NT2/D1 (cell line): ENCODE results near the gene CDKL4.

Experiments
- DNase-seq: peaks from one replicate; pipeline ENCODE4 v3.0.0-alpha.2; 2011; ENCODE audit warnings: low read depth, low spot score
- H3K27me3 ChIP-seq: 2 replicates; pipeline ENCODE4 v1.6.0; 2011; ENCODE audit warnings: mild to moderate bottlenecking; ENCODE audit not compliant: insufficient read length, insufficient read depth
- H3K36me3 ChIP-seq: 2 replicates; pipeline ENCODE4 v1.6.1; 2011; ENCODE audit warnings: mild to moderate bottlenecking, low read length, mixed read lengths; ENCODE audit not compliant: insufficient read depth, insufficient read length
- H3K4me1 ChIP-seq: 2 replicates; pipeline ENCODE4 v1.5.1; 2011; ENCODE audit not compliant: insufficient read depth, insufficient read length
- H3K4me3 ChIP-seq: 2 replicates; pipeline ENCODE4 v1.5.1; 2011; ENCODE audit warnings: low read depth; ENCODE audit not compliant: insufficient read length
- H3K9ac ChIP-seq: 2 replicates; pipeline ENCODE4 v1.6.0; 2011; ENCODE audit warnings: low read depth; ENCODE audit not compliant: insufficient read length
- H3K9me3 ChIP-seq: 2 replicates; pipeline ENCODE4 v1.5.1; 2011; ENCODE audit warnings: mild to moderate bottlenecking, low read length; ENCODE audit not compliant: insufficient read depth
- SUZ12 ChIP-seq: IDR thresholded peaks from 2 replicates; pipeline ENCODE4 v1.6.1; 2011; ENCODE audit not compliant: insufficient read length, insufficient read depth; ENCODE audit errors: extremely low read depth
- YY1 ChIP-seq: IDR thresholded peaks from 2 replicates; pipeline ENCODE4 v1.6.1; 2011; ENCODE audit not compliant: insufficient read length, insufficient read depth
- ZNF274 ChIP-seq: IDR thresholded peaks from 2 replicates; pipeline ENCODE4 v1.6.1; 2011; ENCODE audit warnings: mild to moderate bottlenecking, low read depth, low read length

The CDKL4 gene

GRCh38 chr2:39135690-39136259 is 108.0 kb downstream of the CDKL4 start:
- Histone ChIP-seq H3K9me3 (no peaks in the 10 kb centered on the region), H3K9ac (no peak overlapping the region), H3K27me3 (no peaks in the 10 kb centered on the region), H3K4me3 (no peak overlapping the region), H3K36me3 (no peaks in the 10 kb centered on the region), H3K4me1 (no peaks in the 10 kb centered on the region)
- no peak for TF ChIP-seq YY1
- TF ChIP-seq SUZ12, result no peak
- no peak for TF ChIP-seq ZNF274
- DNase-seq, result no peak

GRCh38 chr2:39133215-39133851 is 110.4 kb downstream of the CDKL4 start:
- TF ChIP-seq SUZ12, result no peak
- no peak for TF ChIP-seq ZNF274
- TF ChIP-seq YY1, result no peak
- Histone ChIP-seq H3K9ac (no peak overlapping the region), H3K36me3 (no peaks in the 10 kb centered on the region), H3K4me3 (no peak overlapping the region), H3K27me3 (no peaks in the 10 kb centered on the region), H3K4me1 (no peaks in the 10 kb centered on the region), H3K9me3 (no peaks in the 10 kb centered on the region)
- DNase-seq, result no peak

- Histone ChIP-seq H3K4me1 (no peaks in the 10 kb centered on the region), H3K36me3 (no peaks in the 10 kb centered on the region), H3K4me3 (no peak overlapping the region), H3K9me3 (no peaks in the 10 kb centered on the region), H3K27me3 (no peaks in the 10 kb centered on the region), H3K9ac (no peak overlapping the region)
- TF ChIP-seq YY1 (no peak), ZNF274 (no peak), SUZ12 (no peak)
- DNase-seq, result no peak
Measured at GRCh38 chr2:39128919-39129391, 114.8 kb downstream of the CDKL4 start.

- no peak overlapping the region for H3K4me3 ChIP-seq
- no peak for DNase-seq
- H3K9me3 ChIP-seq, result no peaks in the 10 kb centered on the region
- TF ChIP-seq SUZ12, result no peak
- no peak for TF ChIP-seq YY1
- TF ChIP-seq ZNF274, result no peak
- H3K27me3 ChIP-seq, result no peaks in the 10 kb centered on the region
- H3K9ac ChIP-seq, result no peak overlapping the region
- no peaks in the 10 kb centered on the region for H3K36me3 ChIP-seq
- no peaks in the 10 kb centered on the region for H3K4me1 ChIP-seq
Measured at GRCh38 chr2:39127973-39128372, 115.8 kb downstream of the CDKL4 start.
